Measurements from ENCODE around the gene USP13.
"Not testable (repeated sequence)": the region's sequence is repeated elsewhere in the genome, so short reads cannot be mapped to it uniquely, and the experiment has no call there.

The USP13 gene

DNA sequence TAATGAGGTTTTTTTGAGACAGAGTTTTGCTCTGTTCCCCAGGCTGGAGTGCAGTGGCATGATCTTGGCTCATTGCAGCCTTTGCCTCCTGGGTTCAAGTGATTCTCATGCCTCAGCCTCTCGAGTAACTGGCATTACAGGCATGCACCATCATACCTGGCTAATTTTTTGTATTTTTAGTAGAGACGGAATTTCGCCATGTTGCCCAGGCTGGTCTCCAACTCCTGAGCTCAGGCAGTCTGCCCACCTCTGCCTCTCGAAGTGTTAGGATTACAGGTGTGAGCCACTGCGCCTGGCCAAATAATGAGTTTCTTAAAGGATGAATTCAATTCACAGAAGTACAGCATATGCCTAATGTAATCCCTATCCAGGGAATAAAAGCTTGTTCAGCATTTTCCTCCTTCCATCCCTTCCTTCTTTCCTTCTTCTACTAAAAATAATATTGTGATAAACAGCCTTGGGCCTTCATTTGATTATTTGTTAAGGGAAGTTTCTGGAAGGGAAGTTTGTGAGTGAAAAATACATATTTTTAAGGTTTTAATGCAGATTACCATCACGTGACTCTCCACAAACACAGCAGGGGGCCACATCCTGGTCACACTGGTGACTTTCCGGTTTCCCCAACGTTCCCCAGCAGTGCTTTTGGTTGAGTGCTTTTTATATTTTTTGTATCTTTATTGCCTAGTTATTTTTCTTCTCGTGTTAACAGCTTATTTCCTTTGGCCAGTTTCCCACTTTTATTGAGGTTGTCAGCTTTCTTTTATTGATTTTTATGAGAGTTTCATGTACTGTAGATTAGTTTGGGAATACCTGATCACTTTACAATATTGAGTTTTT is 116.8 kb downstream of the USP13 start:
- Histone ChIP-seq H3K36me3 (ENCODE audit: low read depth) (peaks cover 19% of the 10 kb centered on the region), H3K27ac (ENCODE audit: poor library complexity, severe bottlenecking) (no peak overlapping the region), H3K4me1 (ENCODE audit: insufficient read depth, poor library complexity, severe bottlenecking) (no peaks in the 10 kb centered on the region), H3K27me3 (ENCODE audit: insufficient read depth, poor library complexity, severe bottlenecking) (no peaks in the 10 kb centered on the region), H3K4me3 (ENCODE audit: severe bottlenecking) (no peak overlapping the region), H3K9me3 (ENCODE audit: severe bottlenecking) (no peaks in the 10 kb centered on the region)
- ATAC-seq (ENCODE audit: low read depth) (no peak), DNase-seq (ENCODE audit: low spot score) (no peak)
- TF ChIP-seq, protein P1, sequence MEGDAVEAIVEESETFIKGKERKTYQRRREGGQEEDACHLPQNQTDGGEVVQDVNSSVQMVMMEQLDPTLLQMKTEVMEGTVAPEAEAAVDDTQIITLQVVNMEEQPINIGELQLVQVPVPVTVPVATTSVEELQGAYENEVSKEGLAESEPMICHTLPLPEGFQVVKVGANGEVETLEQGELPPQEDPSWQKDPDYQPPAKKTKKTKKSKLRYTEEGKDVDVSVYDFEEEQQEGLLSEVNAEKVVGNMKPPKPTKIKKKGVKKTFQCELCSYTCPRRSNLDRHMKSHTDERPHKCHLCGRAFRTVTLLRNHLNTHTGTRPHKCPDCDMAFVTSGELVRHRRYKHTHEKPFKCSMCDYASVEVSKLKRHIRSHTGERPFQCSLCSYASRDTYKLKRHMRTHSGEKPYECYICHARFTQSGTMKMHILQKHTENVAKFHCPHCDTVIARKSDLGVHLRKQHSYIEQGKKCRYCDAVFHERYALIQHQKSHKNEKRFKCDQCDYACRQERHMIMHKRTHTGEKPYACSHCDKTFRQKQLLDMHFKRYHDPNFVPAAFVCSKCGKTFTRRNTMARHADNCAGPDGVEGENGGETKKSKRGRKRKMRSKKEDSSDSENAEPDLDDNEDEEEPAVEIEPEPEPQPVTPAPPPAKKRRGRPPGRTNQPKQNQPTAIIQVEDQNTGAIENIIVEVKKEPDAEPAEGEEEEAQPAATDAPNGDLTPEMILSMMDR (IDR thresholded peaks at IDR 0.05; ENCODE audit: poor library complexity, severe bottlenecking), result no peak

DNA sequence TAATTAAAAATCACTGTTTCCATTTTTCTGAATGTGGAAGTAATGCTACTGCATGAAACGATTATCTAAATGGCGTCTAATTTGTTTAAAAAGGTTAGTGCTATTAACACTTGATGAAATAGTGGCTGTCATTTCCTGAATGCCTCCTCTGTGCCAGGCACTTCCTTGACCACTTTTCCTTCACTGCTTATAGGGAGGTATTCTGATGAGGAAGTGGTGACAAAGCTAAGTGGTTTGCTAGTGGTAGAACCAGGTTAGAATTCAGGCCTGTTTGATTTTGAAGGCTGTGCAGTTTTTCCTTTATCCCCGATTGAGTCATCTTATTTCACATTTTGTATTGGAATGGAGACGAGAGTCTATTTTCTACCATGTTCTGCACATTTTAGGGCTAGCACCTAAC is 119.0 kb downstream of the USP13 start:
- Histone ChIP-seq H3K9me3 (ENCODE audit: severe bottlenecking) (no peaks in the 10 kb centered on the region), H3K27ac (ENCODE audit: poor library complexity, severe bottlenecking) (no peak overlapping the region), H3K27me3 (ENCODE audit: insufficient read depth, poor library complexity, severe bottlenecking) (no peaks in the 10 kb centered on the region), H3K36me3 (ENCODE audit: low read depth) (peaks cover 19% of the 10 kb centered on the region), H3K4me3 (ENCODE audit: severe bottlenecking) (no peak overlapping the region), H3K4me1 (ENCODE audit: insufficient read depth, poor library complexity, severe bottlenecking) (no peaks in the 10 kb centered on the region)
- no peak for ATAC-seq (ENCODE audit: low read depth)
- no peak for DNase-seq (ENCODE audit: low spot score)
- TF ChIP-seq, protein P1 (IDR thresholded peaks at IDR 0.05; ENCODE audit: poor library complexity, severe bottlenecking), result no peak

DNA sequence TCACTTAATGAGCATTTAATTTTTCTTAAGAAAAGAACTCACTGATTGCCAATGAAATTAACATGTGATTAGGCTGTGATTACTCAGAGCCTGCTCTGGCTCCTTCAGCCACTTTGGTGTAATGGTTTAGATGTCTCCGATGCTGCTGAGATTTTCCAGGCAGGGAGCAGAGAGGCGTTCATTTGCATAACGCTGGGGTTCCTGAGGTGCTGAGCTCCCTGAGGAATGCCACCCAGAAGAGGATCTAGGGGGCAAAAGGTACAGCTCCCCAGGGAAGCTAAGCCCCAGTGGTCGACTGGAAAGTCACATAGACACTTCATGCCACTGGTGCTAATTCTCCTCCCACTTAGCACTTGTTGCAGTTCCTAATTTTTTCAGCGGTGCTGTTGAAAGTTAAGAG is 119.5 kb downstream of the USP13 start:
- no peaks in the 10 kb centered on the region for H3K27me3 ChIP-seq (ENCODE audit: insufficient read depth, poor library complexity, severe bottlenecking)

DNA sequence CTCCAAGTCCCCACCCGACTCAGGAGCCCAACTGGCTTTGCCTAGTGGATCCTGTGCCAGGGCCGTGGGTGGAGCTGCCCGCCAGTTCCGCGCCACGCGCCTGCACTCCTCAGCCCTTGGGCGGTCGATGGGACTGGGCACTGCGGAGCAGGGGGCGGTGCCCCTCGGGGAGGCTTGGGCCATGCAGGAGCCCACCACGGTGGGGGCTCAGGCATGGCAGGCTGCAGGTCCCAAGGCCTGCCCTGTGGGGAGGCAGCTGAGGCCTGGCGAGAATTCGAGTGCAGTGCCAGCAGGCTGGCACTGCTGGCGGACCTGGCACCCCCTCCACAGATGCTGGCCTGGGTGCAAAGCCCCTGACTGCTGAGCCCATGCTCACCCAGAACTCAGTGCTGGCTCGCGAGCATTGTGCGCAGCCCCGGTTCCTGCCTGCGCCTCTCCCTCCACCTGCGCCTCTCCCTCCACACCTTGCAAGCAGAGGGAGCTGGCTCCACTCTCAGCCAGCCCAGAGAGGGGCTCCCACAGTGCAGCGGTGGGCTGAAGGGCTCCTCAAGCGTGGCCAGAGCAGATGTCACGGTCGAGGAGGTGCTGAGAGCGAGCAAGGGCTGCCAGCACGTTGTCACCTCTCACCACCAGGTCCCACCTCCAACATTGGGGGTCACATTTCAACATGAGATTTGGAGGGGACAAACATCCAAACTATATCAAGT is 122.7 kb downstream of the USP13 start:
- Histone ChIP-seq H3K4me3 (ENCODE audit: severe bottlenecking) (no peak overlapping the region), H3K9me3 (ENCODE audit: severe bottlenecking) (no peaks in the 10 kb centered on the region), H3K27me3 (ENCODE audit: insufficient read depth, poor library complexity, severe bottlenecking) (no peaks in the 10 kb centered on the region), H3K27ac (ENCODE audit: poor library complexity, severe bottlenecking) (no peak overlapping the region), H3K36me3 (ENCODE audit: low read depth) (0 out of 2 replicates have a peak, but pooled peaks cover 3% of the 10 kb centered on the region), H3K4me1 (ENCODE audit: insufficient read depth, poor library complexity, severe bottlenecking) (no peaks in the 10 kb centered on the region)
- TF ChIP-seq, protein P1 (IDR thresholded peaks at IDR 0.05; ENCODE audit: poor library complexity, severe bottlenecking), result no peak
- ATAC-seq (ENCODE audit: low read depth) (no peak), DNase-seq (ENCODE audit: low spot score) (no peak)

More for the DNA sequence above, 119.5 kb downstream of the USP13 start:
- DNase-seq (ENCODE audit: low spot score) (no peak), ATAC-seq (ENCODE audit: low read depth) (no peak)
- TF ChIP-seq, protein P1 (IDR thresholded peaks at IDR 0.05; ENCODE audit: poor library complexity, severe bottlenecking), result no peak
- H3K27ac ChIP-seq (ENCODE audit: poor library complexity, severe bottlenecking), result no peak overlapping the region
- H3K4me3 ChIP-seq (ENCODE audit: severe bottlenecking), result no peak overlapping the region
- H3K36me3 ChIP-seq (ENCODE audit: low read depth), result peaks cover 19% of the 10 kb centered on the region
- H3K9me3 ChIP-seq (ENCODE audit: severe bottlenecking), result no peaks in the 10 kb centered on the region
- H3K4me1 ChIP-seq (ENCODE audit: insufficient read depth, poor library complexity, severe bottlenecking), result no peaks in the 10 kb centered on the region

DNA sequence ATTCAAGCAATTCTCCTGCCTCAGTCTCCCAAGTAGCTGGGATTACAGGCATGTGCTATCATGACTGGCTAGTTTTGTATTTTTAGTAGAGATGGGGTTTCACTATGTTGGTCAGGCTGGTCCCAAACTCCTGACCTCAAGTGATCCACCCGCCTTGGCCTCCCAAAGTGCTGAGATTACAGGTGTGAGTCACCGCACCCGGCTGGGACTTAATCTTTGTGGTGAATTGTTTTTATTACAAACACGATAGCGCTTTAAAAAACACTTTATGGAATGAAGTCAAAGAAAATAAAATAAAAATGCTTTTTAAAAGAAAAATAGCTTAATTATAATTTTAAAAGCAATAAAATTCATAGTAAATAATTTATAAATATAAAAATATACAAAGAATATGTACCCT is 130.0 kb downstream of the USP13 start:
- DNase-seq (ENCODE audit: low spot score); H3K36me3 ChIP-seq (ENCODE audit: low read depth); ATAC-seq (ENCODE audit: low read depth); H3K4me1 ChIP-seq (ENCODE audit: insufficient read depth, poor library complexity, severe bottlenecking); H3K9me3 ChIP-seq (ENCODE audit: severe bottlenecking); H3K27me3 ChIP-seq (ENCODE audit: insufficient read depth, poor library complexity, severe bottlenecking); H3K4me3 ChIP-seq (ENCODE audit: severe bottlenecking); H3K27ac ChIP-seq (ENCODE audit: poor library complexity, severe bottlenecking): not testable (repeated sequence)
